ENCODE results near the gene MST1.

MST1 gene

GRCh38 chr3:49656541-49657112 lies 32.6 kb downstream of the MST1 start:
- TF ChIP-seq FOXM1 (IDR thresholded peaks at IDR 0.05; ENCODE audit: borderline replicate concordance, low read depth) (no peak), CREB1 (IDR thresholded peaks at IDR 0.05; ENCODE audit: low read depth) (no peak), TEAD4 (IDR thresholded peaks at IDR 0.05) (no peak), YY1 (IDR thresholded peaks at IDR 0.05; ENCODE audit: low read depth) (no peak), NFIC (IDR thresholded peaks at IDR 0.05) (no peak), CEBPB (IDR thresholded peaks at IDR 0.05) (no peak), MAX (IDR thresholded peaks at IDR 0.05) (no peak), TCF12 (IDR thresholded peaks at IDR 0.05; ENCODE audit: low read depth) (no peak), RAD21 (IDR thresholded peaks at IDR 0.05; ENCODE audit: low read depth) (no peak), EGR1 (IDR thresholded peaks at IDR 0.05) (no peak), ZBTB7A (IDR thresholded peaks at IDR 0.05; ENCODE audit: low read depth) (no peak)

- TF ChIP-seq EP300 (IDR thresholded peaks at IDR 0.05; ENCODE audit: borderline replicate concordance), result no peak
- TF ChIP-seq RAD21 (IDR thresholded peaks at IDR 0.05; ENCODE audit: low read depth), result no peak
- TF ChIP-seq TAF1 (IDR thresholded peaks at IDR 0.05; ENCODE audit: low read depth), result no peak
- TF ChIP-seq, protein P1, sequence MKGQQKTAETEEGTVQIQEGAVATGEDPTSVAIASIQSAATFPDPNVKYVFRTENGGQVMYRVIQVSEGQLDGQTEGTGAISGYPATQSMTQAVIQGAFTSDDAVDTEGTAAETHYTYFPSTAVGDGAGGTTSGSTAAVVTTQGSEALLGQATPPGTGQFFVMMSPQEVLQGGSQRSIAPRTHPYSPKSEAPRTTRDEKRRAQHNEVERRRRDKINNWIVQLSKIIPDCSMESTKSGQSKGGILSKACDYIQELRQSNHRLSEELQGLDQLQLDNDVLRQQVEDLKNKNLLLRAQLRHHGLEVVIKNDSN (IDR thresholded peaks at IDR 0.05), result no peak
- TF ChIP-seq MAX (IDR thresholded peaks at IDR 0.05), result no peak
- no peak for TF ChIP-seq TEAD4 (IDR thresholded peaks at IDR 0.05)
- TF ChIP-seq CEBPB (IDR thresholded peaks at IDR 0.05), result no peak
- no peak for TF ChIP-seq REST (IDR thresholded peaks at IDR 0.05; ENCODE audit: low read depth)
- TF ChIP-seq CREB1 (IDR thresholded peaks at IDR 0.05; ENCODE audit: low read depth), result no peak
These were observed 33.5 kb downstream of the MST1 start for GRCh38 chr3:49655731-49656285.

DNA sequence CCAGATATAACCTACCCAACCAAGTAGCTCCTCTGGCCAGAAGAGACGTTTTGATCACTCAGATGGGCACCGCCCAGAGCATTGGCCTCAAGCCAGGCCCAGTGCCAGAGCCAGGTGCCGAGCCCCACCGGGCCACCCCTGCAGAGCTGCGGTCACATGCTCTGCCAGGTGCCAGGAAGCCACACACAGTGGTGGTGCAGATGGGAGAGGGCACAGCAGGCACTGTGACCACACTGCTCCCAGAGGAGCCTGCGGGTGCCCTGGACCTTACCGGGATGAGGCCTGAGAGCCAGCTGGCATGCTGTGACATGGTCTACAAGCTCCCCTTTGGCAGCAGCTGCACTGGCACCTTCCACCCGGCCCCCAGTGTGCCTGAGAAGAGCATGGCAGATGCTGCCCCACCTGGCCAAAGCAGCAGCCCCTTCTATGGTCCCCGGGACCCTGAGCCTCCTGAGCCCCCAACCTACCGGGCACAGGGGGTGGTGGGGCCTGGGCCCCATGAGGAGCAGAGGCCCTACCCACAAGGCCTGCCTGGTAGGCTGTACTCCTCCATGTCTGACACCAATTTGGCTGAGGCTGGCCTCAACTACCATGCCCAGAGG lies 34.2 kb downstream of the MST1 start:
- TF ChIP-seq, protein P1 (IDR thresholded peaks at IDR 0.05), result peak; percentile 76
- TF ChIP-seq TAF1 (IDR thresholded peaks at IDR 0.05; ENCODE audit: low read depth) (no peak), FOXM1 (IDR thresholded peaks at IDR 0.05; ENCODE audit: borderline replicate concordance, low read depth) (no peak), ZBTB7A (IDR thresholded peaks at IDR 0.05; ENCODE audit: low read depth) (no peak), MAX (IDR thresholded peaks at IDR 0.05) (peak; percentile 44; the same call in 1 of the 2 replicates), TEAD4 (IDR thresholded peaks at IDR 0.05) (no peak), TCF12 (IDR thresholded peaks at IDR 0.05; ENCODE audit: low read depth) (peak; percentile 90), EP300 (IDR thresholded peaks at IDR 0.05; ENCODE audit: borderline replicate concordance) (peak; percentile 55; the same call in 1 of the 2 replicates), RAD21 (IDR thresholded peaks at IDR 0.05; ENCODE audit: low read depth) (no peak), NFIC (IDR thresholded peaks at IDR 0.05) (peak; percentile 81), CEBPB (IDR thresholded peaks at IDR 0.05) (no peak), REST (IDR thresholded peaks at IDR 0.05; ENCODE audit: low read depth) (no peak), YY1 (IDR thresholded peaks at IDR 0.05; ENCODE audit: low read depth) (no peak), EGR1 (IDR thresholded peaks at IDR 0.05) (no peak), CREB1 (IDR thresholded peaks at IDR 0.05; ENCODE audit: low read depth) (no peak)

- TF ChIP-seq EP300 (IDR thresholded peaks at IDR 0.05; ENCODE audit: borderline replicate concordance) (no peak), MAX (IDR thresholded peaks at IDR 0.05) (no peak), REST (IDR thresholded peaks at IDR 0.05; ENCODE audit: low read depth) (no peak), TAF1 (IDR thresholded peaks at IDR 0.05; ENCODE audit: low read depth) (no peak), CREB1 (IDR thresholded peaks at IDR 0.05; ENCODE audit: low read depth) (no peak), TEAD4 (IDR thresholded peaks at IDR 0.05) (no peak)
- TF ChIP-seq, protein P1 (IDR thresholded peaks at IDR 0.05), result no peak
These were observed 35.0 kb downstream of the MST1 start for GRCh38 chr3:49654176-49654825.

Data from Ishikawa (cell line).